SK-N-SH (cell line): Measurements from ENCODE around the gene DTNBP1.

Experiments used
- MAX ChIP-seq: IDR thresholded peaks from 2 replicates; pipeline ENCODE4 v1.4.0; 2012; ENCODE audit warnings: low read depth
- RAD21 ChIP-seq: IDR thresholded peaks from 2 replicates; pipeline ENCODE4 v1.6.1; 2012; ENCODE audit warnings: mild to moderate bottlenecking, low read length
- SIN3A ChIP-seq: IDR thresholded peaks from 2 replicates; pipeline ENCODE4 v1.6.1; 2012; ENCODE audit warnings: low read depth, mild to moderate bottlenecking, low read length, moderate library complexity, borderline replicate concordance
- TCF12 ChIP-seq: IDR thresholded peaks from 2 replicates; pipeline ENCODE4 v1.4.0; 2012
- TF ChIP-seq, protein P1 (sequence below): fragments of 200-600 bp; sonication (generic); IDR thresholded peaks from 2 replicates; pipeline ENCODE4 v1.6.1; 2017; ENCODE audit warnings: antibody characterized with exemption, mild to moderate bottlenecking, moderate library complexity

DNA sequence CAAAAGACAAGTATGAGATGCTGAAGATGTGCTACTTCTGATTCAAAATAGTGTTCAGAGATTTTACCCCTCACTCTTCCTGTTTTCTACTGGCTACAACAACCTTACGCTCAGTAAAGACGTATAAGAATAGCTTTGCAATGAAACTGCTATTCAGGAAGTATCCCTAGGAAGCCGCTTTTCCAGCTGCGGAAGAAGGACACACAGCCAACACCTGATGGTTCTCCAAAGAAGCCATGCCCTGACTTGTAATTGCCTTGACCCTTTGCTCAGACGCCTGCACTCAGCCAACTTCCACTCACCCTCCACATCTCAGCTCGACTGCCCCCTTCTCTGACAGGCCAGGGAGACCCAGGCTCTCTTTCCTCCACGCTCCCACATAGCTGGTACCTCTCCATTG is 111.6 kb downstream of the DTNBP1 start:
- TF ChIP-seq, protein P1, sequence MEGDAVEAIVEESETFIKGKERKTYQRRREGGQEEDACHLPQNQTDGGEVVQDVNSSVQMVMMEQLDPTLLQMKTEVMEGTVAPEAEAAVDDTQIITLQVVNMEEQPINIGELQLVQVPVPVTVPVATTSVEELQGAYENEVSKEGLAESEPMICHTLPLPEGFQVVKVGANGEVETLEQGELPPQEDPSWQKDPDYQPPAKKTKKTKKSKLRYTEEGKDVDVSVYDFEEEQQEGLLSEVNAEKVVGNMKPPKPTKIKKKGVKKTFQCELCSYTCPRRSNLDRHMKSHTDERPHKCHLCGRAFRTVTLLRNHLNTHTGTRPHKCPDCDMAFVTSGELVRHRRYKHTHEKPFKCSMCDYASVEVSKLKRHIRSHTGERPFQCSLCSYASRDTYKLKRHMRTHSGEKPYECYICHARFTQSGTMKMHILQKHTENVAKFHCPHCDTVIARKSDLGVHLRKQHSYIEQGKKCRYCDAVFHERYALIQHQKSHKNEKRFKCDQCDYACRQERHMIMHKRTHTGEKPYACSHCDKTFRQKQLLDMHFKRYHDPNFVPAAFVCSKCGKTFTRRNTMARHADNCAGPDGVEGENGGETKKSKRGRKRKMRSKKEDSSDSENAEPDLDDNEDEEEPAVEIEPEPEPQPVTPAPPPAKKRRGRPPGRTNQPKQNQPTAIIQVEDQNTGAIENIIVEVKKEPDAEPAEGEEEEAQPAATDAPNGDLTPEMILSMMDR: no peak
- TF ChIP-seq RAD21: no peak
- TF ChIP-seq MAX: no peak
- no peak for TF ChIP-seq SIN3A
- no peak for TF ChIP-seq TCF12
